Stomach smooth muscle (tissue), 2 donors: Measurements from ENCODE around the gene B4GALT3.
A peak's percentile ranks its signal among the peaks of the same experiment; 100 is the strongest.

ENCODE experiments used
- H3K27ac ChIP-seq: one replicate; pipeline ENCODE4 v1.7.0; 2013; ENCODE audit warnings: mild to moderate bottlenecking, low read length, inconsistent platforms
- H3K27me3 ChIP-seq, 2 donors: one replicate each; pipeline ENCODE4 v1.7.0; 2013; ENCODE audit warnings: low read length in 2 of 2; ENCODE audit not compliant: insufficient read depth in 2 of 2, control insufficient read depth in 1 of 2
- H3K36me3 ChIP-seq, 2 donors: one replicate each; pipeline ENCODE4 v1.7.0; 2013; ENCODE audit warnings: low read length in 2 of 2; ENCODE audit not compliant: control insufficient read depth in 2 of 2, insufficient read depth in 2 of 2
- H3K4me1 ChIP-seq: one replicate; pipeline ENCODE4 v1.7.0; 2013; ENCODE audit warnings: low read length; ENCODE audit not compliant: control insufficient read depth, insufficient read depth
- H3K4me3 ChIP-seq, 2 donors: one replicate each; pipeline ENCODE4 v1.7.0; 2013; ENCODE audit warnings: low read length in 2 of 2
- H3K9ac ChIP-seq, 2 donors: one replicate each; pipeline ENCODE4 v1.7.0; 2013; ENCODE audit warnings: low read length in 2 of 2, mild to moderate bottlenecking in 1 of 2
- H3K9me3 ChIP-seq, 2 donors: one replicate each; pipeline ENCODE4 v1.7.0; 2013; ENCODE audit warnings: low read length in 2 of 2; ENCODE audit not compliant: control insufficient read depth in 2 of 2
- donor health status: healthy.
- donor health status: Pancreatic carcinoma.

B4GALT3 gene

DNA sequence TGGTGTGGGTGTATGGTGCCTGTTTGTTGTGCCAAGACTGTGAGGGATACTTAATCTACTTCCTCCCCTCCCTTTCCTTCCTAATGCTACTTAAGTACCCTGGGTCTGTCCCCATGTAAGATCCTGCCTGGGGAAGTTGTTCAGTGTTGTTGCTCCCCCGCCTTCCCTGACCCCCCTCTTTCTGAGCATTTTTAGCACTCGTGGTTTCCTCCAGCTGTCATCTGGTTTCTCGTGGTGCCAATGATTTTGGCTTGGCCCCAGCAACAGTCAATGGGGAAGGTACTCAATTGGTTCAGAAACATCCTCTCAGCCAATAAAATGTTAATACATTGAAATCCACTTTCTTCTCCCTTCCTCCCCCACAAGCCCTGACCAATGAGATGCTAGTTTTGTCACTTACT is 8.0 kb upstream of the B4GALT3 start:
- Histone ChIP-seq H3K27ac (peak overlapping the region; percentile 55), H3K4me3 (no peak overlapping the region), H3K4me1 (peaks cover 9% of the 10 kb centered on the region), H3K9me3 (no peaks in the 10 kb centered on the region), H3K9ac (no peak overlapping the region), H3K27me3 (no peaks in the 10 kb centered on the region), H3K36me3 (no peaks in the 10 kb centered on the region)

DNA sequence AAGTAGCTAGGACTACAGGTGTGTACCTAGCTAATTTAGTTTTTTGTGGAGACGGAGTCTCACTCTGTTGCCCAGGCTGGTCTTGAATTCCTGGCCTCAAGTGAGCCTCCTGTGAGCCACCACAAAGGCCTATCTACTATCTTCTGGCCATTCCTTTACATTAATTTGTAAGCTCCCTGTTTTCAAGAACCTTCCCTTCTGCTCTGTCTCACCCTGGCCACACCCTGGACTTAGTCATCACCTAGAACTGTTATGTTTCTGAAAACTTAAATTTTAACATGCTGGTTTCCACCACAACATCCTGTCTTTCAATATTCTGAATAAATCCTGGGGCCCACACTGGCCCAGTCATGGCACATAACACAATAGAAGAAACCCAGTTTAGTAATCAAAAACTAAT is 4.9 kb upstream of the B4GALT3 start:
- Histone ChIP-seq H3K27ac (no peak overlapping the region), H3K36me3 (no peaks in the 10 kb centered on the region), H3K27me3 (no peaks in the 10 kb centered on the region), H3K4me3 (no peak overlapping the region), H3K9me3 (no peaks in the 10 kb centered on the region), H3K9ac (no peak overlapping the region), H3K4me1 (peaks cover 12% of the 10 kb centered on the region)

DNA sequence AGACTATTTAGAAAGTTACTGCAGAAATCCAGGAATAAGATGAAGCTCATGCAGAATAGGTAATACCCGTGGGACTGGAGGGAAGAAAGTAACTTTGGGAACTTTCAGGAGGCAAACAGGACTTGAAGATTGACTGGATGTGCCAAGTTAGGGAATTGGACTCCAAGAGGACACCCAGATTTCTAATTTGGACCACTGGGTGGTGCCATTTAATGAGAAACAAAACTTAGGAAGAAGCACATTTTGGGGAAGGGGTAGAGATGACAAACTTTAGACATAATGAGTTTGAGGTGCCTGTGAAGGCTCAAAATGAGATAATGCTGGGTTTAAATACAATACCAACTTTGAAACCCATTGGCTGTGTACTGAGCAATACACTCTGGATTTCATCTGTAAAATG is 3.3 kb upstream of the B4GALT3 start:
- H3K27ac ChIP-seq = no peak overlapping the region
- no peak overlapping the region for H3K4me3 ChIP-seq
- peaks cover 0 to 3% of the 10 kb centered on the region in 2 donors for H3K36me3 ChIP-seq
- H3K9me3 ChIP-seq = no peaks in the 10 kb centered on the region
- H3K27me3 ChIP-seq = no peaks in the 10 kb centered on the region
- H3K9ac ChIP-seq = no peak overlapping the region
- peaks cover 19% of the 10 kb centered on the region for H3K4me1 ChIP-seq

DNA sequence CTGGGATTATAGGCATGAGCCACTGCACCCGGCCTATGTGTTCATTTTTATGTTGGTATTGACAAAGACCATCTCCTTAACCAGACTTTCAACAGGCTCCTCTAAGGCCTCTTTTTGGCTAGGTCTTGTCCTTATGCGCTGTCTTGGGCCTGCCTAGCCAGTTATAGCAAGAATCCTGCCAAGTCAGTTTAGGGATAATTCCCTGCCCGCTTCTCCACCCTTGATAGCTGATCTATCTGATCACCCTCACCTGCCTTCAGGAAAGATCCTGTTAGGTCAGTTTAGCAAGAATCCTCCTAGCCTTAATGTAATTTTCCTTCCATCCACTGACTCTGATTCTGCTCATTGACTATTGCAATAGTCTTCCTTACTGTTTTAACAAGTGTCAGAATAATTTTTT is 2.4 kb upstream of the B4GALT3 start:
- Histone ChIP-seq H3K9ac (no peak overlapping the region), H3K27ac (no peak overlapping the region), H3K27me3 (no peaks in the 10 kb centered on the region), H3K4me3 (no peak overlapping the region), H3K4me1 (peaks cover 19% of the 10 kb centered on the region), H3K36me3 (peaks cover 3 to 7% of the 10 kb centered on the region in 2 donors), H3K9me3 (no peaks in the 10 kb centered on the region)

DNA sequence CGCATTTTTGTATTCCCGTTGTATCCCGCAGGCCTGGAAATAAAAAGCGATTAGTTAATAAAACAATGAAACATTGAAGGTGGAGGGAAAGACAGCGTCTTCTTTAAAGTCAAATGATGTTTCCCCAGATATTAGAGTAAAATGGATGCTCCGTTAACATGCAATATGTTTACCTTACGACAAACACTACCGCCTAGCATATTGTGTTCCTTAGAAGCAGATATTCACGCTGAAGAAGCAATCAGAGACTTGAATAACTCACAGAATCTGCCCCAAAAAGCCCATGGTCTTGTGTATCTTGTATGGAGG is 583 bp upstream of the B4GALT3 start:
- H3K9me3 ChIP-seq = no peaks in the 10 kb centered on the region
- H3K27me3 ChIP-seq = no peaks in the 10 kb centered on the region
- peaks cover 11 to 20% of the 10 kb centered on the region in 2 donors for H3K36me3 ChIP-seq
- peak overlapping the region; percentile 89 for H3K27ac ChIP-seq
- H3K4me1 ChIP-seq = peaks cover 24% of the 10 kb centered on the region
- peak overlapping the region; percentile 78 to 95 for H3K4me3 ChIP-seq
- peak overlapping the region; percentile 86 to 95 for H3K9ac ChIP-seq

DNA sequence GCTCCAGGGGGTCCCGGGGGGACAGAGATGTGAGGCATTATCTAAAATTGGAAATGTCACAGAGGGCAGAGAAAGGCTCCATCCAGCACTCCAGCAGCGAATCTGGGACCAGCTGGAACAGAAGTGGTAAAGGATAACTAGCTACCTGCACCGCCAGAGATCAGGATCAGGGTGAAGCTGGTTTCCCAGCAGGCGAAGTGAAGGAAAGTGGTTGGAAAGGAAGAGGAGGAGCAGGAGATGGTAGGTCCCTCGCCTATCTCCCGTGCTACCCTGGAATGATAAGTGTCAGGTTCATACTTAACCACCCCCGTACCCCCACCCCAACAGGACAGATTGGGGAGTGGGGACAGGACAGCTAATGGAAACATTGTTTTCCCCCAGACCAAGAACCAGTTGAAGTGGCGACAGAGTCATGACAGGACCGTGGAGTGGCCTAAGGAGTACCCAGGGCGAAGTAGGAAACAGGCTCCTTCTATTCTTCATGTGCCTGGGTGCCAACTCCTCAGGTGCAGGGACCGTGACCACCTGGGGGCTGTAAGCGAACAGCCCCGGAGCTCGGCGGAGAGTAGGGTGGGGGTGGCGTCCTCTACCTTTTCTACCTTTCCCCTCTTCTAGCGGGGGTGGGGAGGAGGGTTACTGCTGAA is 717 bp downstream of the B4GALT3 start:
- Histone ChIP-seq H3K27ac (peak overlapping the region; percentile 89), H3K4me1 (peaks cover 27% of the 10 kb centered on the region)

DNA sequence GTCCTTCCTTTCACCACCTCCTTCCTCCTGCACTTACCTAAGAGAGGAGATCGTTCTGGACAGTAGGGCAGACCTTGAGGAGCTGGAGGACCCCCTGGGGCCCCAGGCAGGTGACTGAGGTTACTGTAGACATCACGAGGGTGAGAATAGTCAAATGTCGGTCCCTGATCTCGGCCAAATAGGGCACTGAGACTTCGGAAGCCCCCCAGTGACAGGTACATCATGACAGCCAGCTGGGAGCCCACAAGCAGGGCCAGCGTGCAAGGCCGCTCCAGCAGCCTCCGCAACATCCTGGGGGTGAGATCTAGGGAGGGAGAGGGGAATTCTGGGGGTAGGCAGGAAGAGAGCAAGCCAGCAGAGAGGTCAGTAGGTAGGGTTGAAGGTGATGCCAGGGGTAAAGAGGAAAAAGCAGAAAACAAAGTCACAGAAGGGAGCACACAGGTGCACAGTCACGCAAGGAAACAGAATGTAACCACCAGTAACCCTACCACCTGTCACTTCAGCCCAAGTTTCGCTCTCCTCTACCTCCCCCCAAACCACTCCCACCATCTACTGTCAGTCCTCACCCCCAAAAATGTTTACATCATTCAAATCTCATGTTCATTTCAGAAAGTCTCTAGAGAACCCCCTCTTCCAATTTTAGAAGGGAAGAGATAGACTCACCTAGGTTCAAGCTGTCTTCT is 1.4 kb downstream of the B4GALT3 start:
- H3K27ac ChIP-seq = peak overlapping the region; percentile 89
- H3K9ac ChIP-seq = peak overlapping the region; percentile 86 to 95
- peak overlapping the region; percentile 78 to 95 for H3K4me3 ChIP-seq
- no peaks in the 10 kb centered on the region for H3K9me3 ChIP-seq
- H3K4me1 ChIP-seq = peaks cover 27% of the 10 kb centered on the region
- peaks cover 30 to 35% of the 10 kb centered on the region in 2 donors for H3K36me3 ChIP-seq
- H3K27me3 ChIP-seq = no peaks in the 10 kb centered on the region

More for the DNA sequence above, 717 bp downstream of the B4GALT3 start:
- H3K9ac ChIP-seq = peak overlapping the region; percentile 86 to 95
- H3K36me3 ChIP-seq = peaks cover 24 to 28% of the 10 kb centered on the region in 2 donors
- H3K4me3 ChIP-seq = peak overlapping the region; percentile 78 to 95
- no peaks in the 10 kb centered on the region for H3K27me3 ChIP-seq
- H3K9me3 ChIP-seq = no peaks in the 10 kb centered on the region

DNA sequence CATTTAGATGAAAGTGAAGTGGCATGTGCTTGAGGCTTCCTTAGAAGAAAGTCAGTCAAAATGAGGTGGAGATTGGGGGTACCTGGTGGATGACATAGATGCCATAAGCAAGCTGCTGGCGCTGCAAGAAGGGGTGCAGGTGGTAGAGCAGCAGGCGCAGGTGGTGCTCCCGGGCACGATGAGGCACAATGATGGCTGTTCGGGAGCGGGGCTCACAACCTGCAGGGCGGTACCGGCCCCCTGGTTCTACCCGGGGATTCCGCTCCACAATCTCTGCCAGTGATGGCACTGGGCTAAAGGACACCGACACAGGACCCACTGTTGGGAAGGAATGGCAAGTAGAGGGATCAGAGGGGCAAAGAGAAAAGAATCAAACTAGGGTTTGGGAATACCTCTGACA is 2.4 kb downstream of the B4GALT3 start:
- Histone ChIP-seq H3K9ac (no peak overlapping the region), H3K27me3 (no peaks in the 10 kb centered on the region), H3K4me1 (peaks cover 27% of the 10 kb centered on the region), H3K27ac (no peak overlapping the region), H3K36me3 (peaks cover 37 to 41% of the 10 kb centered on the region in 2 donors), H3K4me3 (no peak overlapping the region), H3K9me3 (no peaks in the 10 kb centered on the region)

DNA sequence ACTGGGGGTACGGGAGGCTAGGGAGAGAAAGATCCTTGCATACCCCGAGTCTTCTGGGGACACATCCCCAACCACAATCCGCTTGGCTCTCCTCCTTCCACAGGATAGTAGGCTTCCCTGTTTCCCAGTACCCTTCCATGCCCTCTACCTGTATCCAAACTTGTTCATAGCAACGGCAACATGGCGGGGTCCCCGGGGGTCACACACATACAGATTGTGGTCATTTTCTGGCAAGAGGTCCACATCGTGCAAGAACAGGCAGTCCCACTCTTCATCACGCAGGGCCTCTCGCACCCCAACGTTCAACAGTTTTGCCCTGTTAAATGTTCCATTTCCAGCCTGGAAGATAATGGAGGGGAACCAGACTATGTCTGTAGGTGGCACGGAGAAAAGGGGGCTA is 3.6 kb downstream of the B4GALT3 start:
- peaks cover 27% of the 10 kb centered on the region for H3K4me1 ChIP-seq
- peaks cover 45 to 51% of the 10 kb centered on the region in 2 donors for H3K36me3 ChIP-seq
- H3K27ac ChIP-seq = no peak overlapping the region
- no peaks in the 10 kb centered on the region for H3K9me3 ChIP-seq
- no peak overlapping the region for H3K9ac ChIP-seq
- H3K4me3 ChIP-seq = no peak overlapping the region
- H3K27me3 ChIP-seq = no peaks in the 10 kb centered on the region

DNA sequence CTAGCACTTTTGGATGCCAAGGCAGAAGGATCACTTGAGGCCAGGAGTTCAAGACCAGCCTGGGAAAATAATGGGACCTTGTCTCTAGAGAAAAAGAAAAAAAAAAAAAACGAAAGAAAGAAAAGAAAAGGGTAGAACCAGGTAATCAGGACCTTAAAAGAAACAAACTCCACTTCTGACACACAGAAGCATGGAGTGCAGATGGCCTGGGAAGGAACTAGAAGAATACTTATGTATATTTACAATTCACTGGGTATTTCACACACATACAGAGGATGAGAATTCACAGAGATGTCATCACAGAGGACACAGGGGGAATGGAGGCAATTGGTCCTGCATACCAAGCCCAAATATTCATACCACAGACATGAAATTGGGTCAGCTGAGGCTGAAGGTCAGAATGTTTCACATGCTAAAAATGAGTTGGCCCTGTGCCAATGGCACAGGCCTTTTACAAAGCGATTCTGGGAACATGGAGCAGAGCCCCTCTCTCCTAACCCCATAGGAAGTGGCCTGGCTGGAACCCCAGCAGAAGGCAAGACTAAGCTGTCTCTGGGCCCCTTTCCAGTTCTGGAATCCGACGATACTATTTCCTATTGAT is 4.4 kb downstream of the B4GALT3 start:
- Histone ChIP-seq H3K9me3 (no peaks in the 10 kb centered on the region), H3K4me3 (no peak overlapping the region), H3K36me3 (peaks cover 47 to 51% of the 10 kb centered on the region in 2 donors), H3K4me1 (peaks cover 28% of the 10 kb centered on the region), H3K27ac (peak overlapping the region; percentile 31), H3K27me3 (no peaks in the 10 kb centered on the region), H3K9ac (peak overlapping the region in 1 of 2 donors; percentile 35)

DNA sequence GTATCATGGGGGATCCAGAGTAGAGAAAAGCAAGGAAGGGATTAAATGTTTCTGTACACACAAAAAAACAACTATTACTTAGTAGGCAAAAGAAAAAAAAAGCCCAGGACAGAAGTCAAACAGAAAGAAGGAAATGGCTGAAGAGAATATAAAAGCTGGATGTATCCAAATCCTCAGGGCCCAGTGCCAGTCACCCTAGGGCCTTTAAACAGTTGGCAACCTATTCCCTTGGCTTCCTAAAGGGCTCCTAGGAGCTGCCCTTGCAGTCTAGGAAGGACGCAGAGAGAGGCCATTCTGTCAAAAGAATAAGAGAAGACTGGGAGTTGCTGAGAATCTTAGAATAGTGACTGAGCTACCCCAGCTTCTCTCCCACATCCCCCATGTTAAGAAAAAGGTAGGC is 5.0 kb downstream of the B4GALT3 start:
- Histone ChIP-seq H3K4me1 (peaks cover 29% of the 10 kb centered on the region), H3K9me3 (no peaks in the 10 kb centered on the region), H3K4me3 (no peak overlapping the region), H3K27me3 (no peaks in the 10 kb centered on the region), H3K27ac (peak overlapping the region; percentile 18), H3K36me3 (peaks cover 47 to 51% of the 10 kb centered on the region in 2 donors), H3K9ac (peak overlapping the region in 1 of 2 donors; percentile 35)
